Measurements from ENCODE around the gene TRIM15.

GRCh38 chr6:30155520-30156261 is 7.7 kb upstream of the TRIM15 start:
- TF ChIP-seq CTCF (IDR thresholded peaks at IDR 0.05) (no peak), POLR2A (IDR thresholded peaks at IDR 0.05) (no peak)

Data from adrenal gland (tissue), 5 donors.